Activated CD8-positive, alpha-beta memory T cell treated with anti-CD3 and anti-CD28 coated beads for 24 hours (primary cell): ENCODE results near the gene TNFRSF13B.

Source experiments
- DNase-seq: peaks from one replicate; pipeline ENCODE4 v3.0.0-alpha.2; 2020

TNFRSF13B gene

GRCh38 chr17:16953841-16954240, 18.1 kb downstream of the TNFRSF13B start:
- peak; percentile 21 for DNase-seq

- DNase-seq, result peak; percentile 7
Observed at GRCh38 chr17:16953347-16953746, 18.6 kb downstream of the TNFRSF13B start.

- DNase-seq, result peak; percentile 37
Observed at GRCh38 chr17:16952401-16952800, 19.5 kb downstream of the TNFRSF13B start.

- DNase-seq, result peak; percentile 32
Observed at GRCh38 chr17:16950488-16950887, 21.4 kb downstream of the TNFRSF13B start.

GRCh38 chr17:16948587-16949376, 23.1 kb downstream of the TNFRSF13B start:
- peak; percentile 15 for DNase-seq

GRCh38 chr17:16947470-16947869, 24.4 kb downstream of the TNFRSF13B start:
- DNase-seq, result no peak

- peak; percentile 45 for DNase-seq
Observed at GRCh38 chr17:16945663-16946218, 26.2 kb downstream of the TNFRSF13B start.

- DNase-seq, result no peak
Observed at GRCh38 chr17:16945136-16945482, 26.8 kb downstream of the TNFRSF13B start.

- peak; percentile 41 for DNase-seq
Observed at GRCh38 chr17:16944334-16945135, 27.4 kb downstream of the TNFRSF13B start.

- peak; percentile 35 for DNase-seq
Observed at GRCh38 chr17:16943541-16944333, 28.2 kb downstream of the TNFRSF13B start.

- DNase-seq, result peak; percentile 44
Observed at GRCh38 chr17:16943032-16943352, 28.9 kb downstream of the TNFRSF13B start.

- DNase-seq, result peak; percentile 26
Observed at GRCh38 chr17:16942141-16943031, 29.5 kb downstream of the TNFRSF13B start.

- DNase-seq, result peak; percentile 30
Observed at GRCh38 chr17:16941072-16942036, 30.6 kb downstream of the TNFRSF13B start.

- peak; percentile 44 for DNase-seq
Observed at GRCh38 chr17:16940116-16940881, 31.6 kb downstream of the TNFRSF13B start.

- DNase-seq, result peak; percentile 45
Observed at GRCh38 chr17:16939606-16940115, 32.3 kb downstream of the TNFRSF13B start.

GRCh38 chr17:16939208-16939576, 32.7 kb downstream of the TNFRSF13B start:
- DNase-seq, result no peak

- peak; percentile 17 for DNase-seq
Observed at GRCh38 chr17:16938496-16939207, 33.3 kb downstream of the TNFRSF13B start.

- DNase-seq, result peak; percentile 30
Observed at GRCh38 chr17:16938031-16938430, 33.9 kb downstream of the TNFRSF13B start.

GRCh38 chr17:16937431-16937830, 34.5 kb downstream of the TNFRSF13B start:
- peak; percentile 40 for DNase-seq
